PC-3 (cell line): ENCODE data around the gene HPF1.

Source experiments
- EZH2 ChIP-seq: fragments of 300-600 bp; sonication (generic); IDR thresholded peaks from one replicate; pipeline ENCODE4 v1.6.1; 2017; ENCODE audit warnings: antibody characterized with exemption, mild to moderate bottlenecking, low read length; ENCODE audit not compliant: unreplicated experiment
- EZH2phosphoT487 ChIP-seq: fragments of 300-600 bp; sonication (generic); IDR thresholded peaks from 2 replicates; pipeline ENCODE4 v1.6.1; 2018; ENCODE audit warnings: mild to moderate bottlenecking, antibody characterized with exemption, low read length, borderline replicate concordance
- TF ChIP-seq, protein P1 (sequence below): fragments of 300-600 bp; sonication (generic); conservative IDR thresholded peaks from 2 replicates; pipeline ENCODE4 v1.5.1; 2017; ENCODE audit warnings: antibody characterized with exemption, low read depth, mild to moderate bottlenecking, low read length

DNA sequence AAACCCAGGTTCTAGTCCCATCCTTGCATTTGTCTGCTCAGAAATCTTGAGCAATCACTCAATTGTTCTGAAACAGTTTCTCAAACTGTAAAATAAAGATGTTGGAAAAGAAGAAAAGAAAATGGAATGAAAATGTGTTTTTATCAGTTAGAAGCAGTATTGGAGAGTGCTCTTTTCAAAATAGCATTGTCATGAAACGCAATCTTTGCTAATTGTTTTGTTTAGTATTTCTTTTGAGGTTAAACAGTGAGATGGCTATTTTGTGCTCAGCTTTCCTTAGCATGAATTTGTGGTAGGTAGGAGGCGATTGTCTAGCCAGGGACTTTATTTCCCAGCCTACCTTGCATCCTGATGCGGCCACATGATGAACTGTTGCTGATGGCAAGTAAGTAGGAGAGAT lies 10.6 kb upstream of the HPF1 start:
- TF ChIP-seq, protein P1, sequence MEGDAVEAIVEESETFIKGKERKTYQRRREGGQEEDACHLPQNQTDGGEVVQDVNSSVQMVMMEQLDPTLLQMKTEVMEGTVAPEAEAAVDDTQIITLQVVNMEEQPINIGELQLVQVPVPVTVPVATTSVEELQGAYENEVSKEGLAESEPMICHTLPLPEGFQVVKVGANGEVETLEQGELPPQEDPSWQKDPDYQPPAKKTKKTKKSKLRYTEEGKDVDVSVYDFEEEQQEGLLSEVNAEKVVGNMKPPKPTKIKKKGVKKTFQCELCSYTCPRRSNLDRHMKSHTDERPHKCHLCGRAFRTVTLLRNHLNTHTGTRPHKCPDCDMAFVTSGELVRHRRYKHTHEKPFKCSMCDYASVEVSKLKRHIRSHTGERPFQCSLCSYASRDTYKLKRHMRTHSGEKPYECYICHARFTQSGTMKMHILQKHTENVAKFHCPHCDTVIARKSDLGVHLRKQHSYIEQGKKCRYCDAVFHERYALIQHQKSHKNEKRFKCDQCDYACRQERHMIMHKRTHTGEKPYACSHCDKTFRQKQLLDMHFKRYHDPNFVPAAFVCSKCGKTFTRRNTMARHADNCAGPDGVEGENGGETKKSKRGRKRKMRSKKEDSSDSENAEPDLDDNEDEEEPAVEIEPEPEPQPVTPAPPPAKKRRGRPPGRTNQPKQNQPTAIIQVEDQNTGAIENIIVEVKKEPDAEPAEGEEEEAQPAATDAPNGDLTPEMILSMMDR, result no peak
- TF ChIP-seq EZH2 (no peak), EZH2phosphoT487 (no peak)
